GOT3 (cell line): ENCODE measurements around the gene KRTAP3-1.
"Not testable (repeated sequence)": the region's sequence is repeated elsewhere in the genome, so short reads cannot be mapped to it uniquely, and the experiment has no call there.

Experiments used
- DNase-seq: peaks from one replicate; lab custom pipeline; 2025; ENCODE audit warnings: mixed read lengths; lab: John Stamatoyannopoulos, UW

KRTAP3-1 gene

DNA sequence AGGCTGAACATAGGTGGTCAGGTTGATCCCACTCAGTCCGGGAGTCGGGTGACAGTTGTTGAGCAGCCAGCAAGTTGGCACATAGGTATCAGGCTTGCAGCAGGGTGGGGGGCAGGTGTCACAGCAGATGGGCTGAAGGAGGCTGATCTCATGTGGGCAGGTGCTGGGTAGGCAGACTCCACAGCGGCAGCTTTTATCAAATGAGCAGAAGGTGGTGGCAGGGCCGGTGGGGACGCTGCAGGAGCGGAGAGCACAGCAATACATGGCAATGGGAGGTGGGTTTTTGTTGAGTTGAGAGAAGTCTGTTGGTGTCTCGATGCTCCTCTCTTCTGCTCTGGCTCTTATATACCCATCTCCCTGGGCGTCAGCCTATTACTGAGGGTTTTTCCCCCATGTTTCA, at the start of gene KRTAP3-1:
TSS of gene KRTAP3-1 (minus strand) at position 318 of the 400 bp plus-strand sequence. CDS start at position 264, 54 bp downstream.
- no peak for DNase-seq

DNA sequence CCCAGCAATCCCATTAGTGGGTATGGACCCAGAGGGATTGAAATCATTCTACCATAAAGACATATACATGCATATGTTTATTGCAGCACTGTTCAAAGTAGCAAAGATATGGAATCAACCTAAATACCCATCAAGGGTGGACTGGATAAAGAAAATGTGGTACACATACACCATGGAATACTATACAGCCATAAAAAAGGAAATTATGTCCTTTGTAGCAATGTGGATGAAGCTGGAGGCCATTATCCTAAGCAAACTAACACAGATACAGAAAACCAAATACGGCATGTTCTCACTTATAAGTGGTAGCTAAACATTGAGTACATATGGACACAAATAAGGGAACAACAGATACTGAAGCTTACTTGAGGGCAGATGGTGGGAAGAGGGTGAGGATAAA, 48.6 kb upstream of the KRTAP3-1 start:
- DNase-seq: no peak

DNA sequence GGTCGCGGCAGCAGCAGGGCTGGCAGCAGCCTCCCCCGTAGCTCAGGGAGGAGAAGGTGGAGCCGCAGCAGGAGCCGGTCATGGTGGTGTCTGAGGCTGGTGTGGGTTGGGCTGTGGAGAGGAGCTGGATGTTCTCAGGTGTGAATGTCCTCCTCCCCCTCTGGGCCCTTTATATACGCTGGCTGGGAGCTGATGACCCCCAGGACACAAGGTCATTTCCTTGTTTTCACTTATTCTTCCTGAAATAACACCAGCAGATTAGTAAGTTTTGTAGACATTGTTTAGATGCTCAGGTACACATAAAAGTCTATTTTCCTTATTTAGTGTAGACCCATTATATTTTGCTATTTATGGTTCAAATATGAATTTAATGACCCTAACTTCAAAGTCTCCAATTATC, 46.2 kb upstream of the KRTAP3-1 start, which contains the start of gene KRTAP2-2:
TSS of gene KRTAP2-2 (minus strand) at position 101 of the 400 bp plus-strand sequence. CDS start at position 82, 19 bp downstream.
- DNase-seq: not testable (repeated sequence)

DNA sequence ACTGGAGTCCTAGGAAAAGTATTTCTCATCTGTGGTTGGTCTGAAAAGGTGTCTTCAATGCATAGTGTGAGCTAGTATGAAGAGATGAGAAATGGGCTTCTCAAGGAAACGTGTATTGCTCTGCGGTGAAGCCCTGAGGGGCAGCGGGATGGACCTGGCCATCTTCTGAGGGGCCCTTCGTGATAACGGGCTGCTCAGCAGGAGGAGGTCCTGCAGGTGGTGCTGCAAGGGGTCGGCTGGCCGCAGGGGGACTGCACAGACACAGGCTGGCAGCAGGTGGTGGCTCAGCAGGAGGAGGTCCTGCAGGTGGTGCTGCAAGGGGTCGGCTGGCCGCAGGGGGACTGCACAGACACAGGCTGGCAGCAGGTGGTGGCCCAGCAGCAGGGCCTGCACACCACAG, 45.6 kb upstream of the KRTAP3-1 start:
- not testable (repeated sequence) for DNase-seq

DNA sequence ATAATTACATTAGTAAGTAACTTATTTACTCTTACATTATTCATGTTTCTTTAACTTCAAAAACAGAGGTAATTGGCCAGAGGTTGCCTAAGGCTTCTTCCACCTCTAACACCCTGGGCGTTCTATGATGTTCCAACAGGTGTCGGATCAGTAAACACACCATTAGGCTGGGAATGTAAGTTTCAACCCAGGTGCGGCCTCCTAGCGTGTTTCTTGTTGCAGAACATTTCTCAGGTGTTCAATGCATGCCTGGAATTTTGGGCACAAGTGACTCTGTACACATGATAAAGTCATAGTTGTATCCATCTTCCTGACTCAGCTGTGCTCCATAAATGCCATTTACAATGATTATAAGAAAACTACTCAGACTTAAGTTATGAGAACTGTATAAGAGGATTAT, 45.1 kb upstream of the KRTAP3-1 start:
- no peak for DNase-seq

DNA sequence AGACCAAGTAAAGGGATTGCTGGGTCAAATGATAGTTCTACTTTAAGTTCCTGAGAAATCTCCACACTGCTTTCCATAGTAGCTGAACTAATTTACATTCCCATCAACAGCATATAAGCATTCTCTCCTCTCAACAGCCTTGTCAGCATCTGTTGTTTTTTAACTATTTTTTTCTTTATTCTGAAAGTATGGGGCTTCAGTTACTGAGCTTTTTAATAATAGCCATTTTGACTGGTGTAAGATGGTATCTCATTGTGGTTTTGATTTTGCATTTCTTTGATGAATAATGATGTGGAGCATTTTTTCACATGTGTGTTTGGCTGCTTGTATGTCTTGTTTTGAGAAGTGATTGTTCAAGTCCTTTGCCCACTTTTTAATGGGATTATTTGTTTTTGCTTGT, 43.6 kb upstream of the KRTAP3-1 start:
- no peak for DNase-seq

DNA sequence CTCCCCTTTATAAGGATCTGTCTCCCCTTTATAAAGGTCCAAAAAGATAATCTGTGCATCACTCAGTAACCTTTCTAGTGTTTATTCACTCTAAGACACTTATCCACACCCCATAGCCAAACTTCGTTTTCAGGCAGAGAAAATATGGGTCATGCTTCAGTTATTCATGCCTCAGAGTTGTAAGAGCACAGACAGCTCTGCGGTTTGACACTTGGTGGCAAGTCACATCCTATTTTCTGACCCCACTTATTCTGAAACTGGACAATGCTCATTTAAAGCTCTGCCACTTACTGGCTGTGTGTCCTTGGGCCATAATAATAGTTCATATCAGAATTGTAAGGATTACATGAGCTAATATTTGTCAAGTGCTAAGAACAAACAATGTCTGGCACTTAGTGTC, 40.2 kb upstream of the KRTAP3-1 start:
- no peak for DNase-seq

DNA sequence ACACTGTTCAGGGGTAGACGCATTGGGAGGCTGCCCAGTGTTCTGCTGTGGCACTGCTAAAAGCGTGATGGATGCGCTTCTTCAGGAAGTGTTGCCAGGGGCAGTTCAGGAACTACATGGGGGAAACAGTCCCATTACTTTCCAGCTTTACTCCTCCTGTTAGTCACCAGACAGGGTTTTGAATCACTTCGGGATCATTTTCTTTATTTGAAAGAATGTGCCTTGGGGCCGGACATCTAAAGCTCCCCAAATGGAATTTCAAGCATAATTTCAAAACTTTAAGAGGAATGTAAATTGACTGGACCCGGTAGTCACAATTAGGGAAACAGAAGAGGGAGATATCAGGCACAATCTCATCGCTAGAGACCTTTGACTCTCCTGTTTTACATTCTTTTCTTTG, 39.5 kb upstream of the KRTAP3-1 start:
- DNase-seq: no peak

DNA sequence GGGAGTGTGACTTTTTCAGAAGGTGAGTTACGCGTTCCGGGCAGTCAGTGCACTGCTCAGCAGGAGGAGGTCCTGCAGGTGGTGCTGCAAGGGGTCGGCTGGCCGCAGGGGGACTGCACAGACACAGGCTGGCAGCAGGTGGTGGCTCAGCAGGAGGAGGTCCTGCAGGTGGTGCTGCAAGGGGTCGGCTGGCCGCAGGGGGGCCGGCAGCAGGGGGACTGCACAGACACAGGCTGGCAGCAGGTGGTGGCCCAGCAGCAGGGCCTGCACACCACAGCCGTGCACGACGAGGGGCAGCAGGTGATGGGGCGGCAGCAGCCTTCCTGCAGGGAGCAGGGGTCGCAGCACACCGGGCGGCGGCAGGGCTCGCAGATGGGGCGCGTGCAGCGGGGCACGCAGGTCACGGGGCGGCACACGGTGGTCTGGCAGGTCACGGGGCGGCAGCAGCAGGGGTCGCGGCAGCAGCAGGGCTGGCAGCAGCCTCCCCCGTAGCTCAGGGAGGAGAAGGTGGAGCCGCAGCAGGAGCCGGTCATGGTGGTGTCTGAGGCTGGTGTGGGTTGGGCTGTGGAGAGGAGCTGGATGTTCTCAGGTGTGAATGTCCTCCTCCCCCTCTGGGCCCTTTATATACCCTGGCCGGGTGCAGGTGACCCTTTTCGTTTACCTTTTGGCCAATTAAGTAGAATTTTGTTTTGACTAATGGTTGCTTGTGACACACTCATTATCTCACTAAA, 38.0 kb upstream of the KRTAP3-1 start, which contains the start of gene KRTAP2-1:
TSS of gene KRTAP2-1 (minus strand) at position 582 of the 731 bp plus-strand sequence. CDS start at position 533, 49 bp downstream.
- not testable (repeated sequence) for DNase-seq

DNA sequence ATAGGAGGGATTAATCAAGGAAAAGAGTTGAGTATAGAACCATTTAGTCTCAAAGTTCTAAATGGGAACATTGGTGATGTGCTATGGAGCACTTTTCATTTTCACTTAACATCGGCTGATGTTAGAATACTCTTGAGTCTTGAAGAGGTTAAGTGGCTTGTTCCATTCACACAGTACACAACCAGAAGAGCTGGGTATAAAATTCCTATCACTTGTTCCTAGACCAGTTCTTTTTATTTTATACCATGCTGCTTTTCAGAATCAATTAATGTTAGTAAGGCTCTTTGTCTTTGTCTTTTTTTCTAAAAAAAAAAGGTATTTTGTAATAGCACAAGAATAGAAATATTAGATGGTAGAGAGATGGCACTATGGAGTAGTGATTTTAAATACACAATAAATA, 34.0 kb upstream of the KRTAP3-1 start:
- DNase-seq: no peak

DNA sequence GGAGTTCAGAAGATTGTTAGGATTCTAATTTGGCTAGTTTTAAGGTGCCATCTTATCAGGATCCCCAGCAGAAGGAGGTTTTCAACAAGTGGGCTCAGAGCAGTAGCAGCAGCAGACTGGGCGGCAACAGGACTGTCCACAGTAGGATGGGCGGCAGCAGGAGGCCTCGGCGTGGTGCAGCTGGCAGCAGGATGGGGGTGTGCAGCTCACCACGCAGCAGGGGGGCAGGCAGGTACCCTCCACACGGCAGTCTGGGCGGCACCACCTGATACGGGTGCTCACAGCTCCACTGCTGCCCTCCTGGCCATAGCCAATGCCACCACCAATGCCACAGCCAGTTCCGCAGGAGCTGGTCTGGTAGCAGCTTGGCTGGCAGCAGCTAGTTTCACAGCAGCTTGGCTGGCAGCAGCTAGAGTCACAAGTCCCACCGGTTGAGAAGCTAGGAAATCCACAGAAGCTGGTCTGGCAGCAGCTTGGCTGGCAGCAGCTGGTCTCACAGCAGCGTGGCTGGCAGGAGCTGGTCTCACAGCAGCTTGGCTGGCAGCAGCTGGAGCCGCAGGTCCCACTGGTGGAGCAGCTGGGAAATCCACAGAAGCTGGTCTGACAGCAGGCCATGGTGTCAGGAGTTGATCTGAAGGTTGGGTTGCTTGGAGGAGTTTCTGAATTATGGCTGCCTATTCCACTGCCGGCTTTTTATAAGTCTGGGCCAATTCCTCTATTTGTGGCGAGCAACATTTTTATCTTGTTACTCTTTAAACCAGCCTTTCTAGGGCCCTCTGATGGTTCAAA, 32.0 kb upstream of the KRTAP3-1 start, which contains the start of gene KRTAP1-1:
TSS of gene KRTAP1-1 (minus strand) at position 668 of the 789 bp plus-strand sequence. CDS start at position 615, 53 bp downstream.
- not testable (repeated sequence) for DNase-seq

DNA sequence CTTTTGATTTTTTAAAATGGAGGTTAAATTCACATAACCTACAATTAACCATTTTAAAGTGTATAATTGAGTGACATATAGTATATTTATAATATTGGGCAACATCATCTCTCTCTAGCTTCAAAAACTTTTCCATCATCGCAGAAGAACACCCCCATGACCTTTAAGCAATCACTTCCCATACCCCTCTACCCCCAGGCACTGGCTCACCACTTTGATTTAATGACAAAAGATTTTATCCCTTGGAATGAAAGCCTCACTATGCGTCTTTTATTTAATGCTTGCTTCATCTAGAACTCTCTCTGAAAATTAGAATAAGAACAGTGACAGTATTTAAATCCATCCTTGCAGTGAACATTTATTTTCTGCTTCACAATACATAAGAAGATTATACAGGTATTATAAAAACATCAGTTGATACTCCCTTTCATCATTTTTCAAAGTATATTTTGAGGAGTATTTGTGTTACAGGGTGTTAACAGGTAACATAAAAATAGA, 29.0 kb upstream of the KRTAP3-1 start:
- no peak for DNase-seq

DNA sequence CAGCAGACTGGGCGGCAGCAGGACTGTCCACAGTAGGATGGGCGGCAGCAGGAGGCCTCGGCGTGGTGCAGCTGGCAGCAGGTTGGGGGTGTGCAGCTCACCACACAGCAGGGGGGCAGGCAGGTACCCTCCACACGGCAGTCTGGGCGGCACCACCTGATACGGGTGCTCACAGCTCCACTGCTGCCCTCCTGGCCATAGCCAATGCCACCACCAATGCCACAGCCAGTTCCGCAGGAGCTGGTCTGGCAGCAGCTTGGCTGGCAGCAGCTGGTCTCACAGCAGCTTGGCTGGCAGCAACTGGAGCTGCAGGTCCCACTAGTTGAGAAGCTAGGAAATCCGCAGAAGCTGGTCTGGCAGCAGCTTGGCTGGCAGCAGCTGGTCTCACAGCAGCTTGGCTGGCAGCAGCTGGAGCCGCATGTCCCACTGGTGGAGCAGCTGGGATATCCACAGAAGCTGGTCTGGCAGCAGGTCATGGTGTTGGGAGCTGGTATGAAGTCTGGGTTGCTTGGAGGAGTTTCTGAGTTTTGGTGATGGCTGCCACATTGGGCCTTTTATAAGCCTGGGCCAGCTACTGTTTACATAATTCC, 25.5 kb upstream of the KRTAP3-1 start, which contains the start of gene KRTAP1-3:
TSS of gene KRTAP1-3 (minus strand) at position 529 of the 590 bp plus-strand sequence. CDS start at position 476, 53 bp downstream.
- DNase-seq: not testable (repeated sequence)

DNA sequence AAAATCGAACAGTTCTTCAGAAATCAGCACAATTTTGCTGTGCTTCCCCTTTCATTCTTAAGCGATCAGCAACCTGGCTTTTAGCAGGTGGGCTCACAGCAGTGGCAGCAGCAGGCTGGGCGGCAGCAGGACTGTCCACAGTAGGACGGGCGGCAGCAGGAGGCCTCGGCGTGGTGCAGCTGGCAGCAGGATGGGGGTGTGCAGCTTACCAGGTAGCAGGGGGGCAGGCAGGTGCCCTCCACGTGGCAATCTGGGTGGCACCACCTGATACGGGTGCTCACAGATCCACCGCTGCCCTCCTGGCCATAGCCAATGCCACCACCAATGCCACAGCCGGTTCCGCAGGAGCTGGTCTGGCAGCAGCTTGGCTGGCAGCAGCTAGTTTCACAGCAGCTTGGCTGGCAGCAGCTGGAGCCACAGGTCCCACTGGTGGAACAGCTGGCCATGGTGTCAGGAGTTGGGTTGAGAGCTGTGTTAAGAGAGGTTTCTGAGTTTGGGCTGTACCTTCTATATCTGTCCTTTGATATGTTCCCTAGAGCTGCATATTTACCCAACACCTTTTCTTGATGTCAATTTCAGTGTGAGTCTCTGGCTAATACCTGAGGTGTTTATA, 20.8 kb upstream of the KRTAP3-1 start, which contains the start of gene KRTAP1-4:
TSS of gene KRTAP1-4 (minus strand) at position 563 of the 613 bp plus-strand sequence. CDS start at position 446, 117 bp downstream.
- DNase-seq: no peak

DNA sequence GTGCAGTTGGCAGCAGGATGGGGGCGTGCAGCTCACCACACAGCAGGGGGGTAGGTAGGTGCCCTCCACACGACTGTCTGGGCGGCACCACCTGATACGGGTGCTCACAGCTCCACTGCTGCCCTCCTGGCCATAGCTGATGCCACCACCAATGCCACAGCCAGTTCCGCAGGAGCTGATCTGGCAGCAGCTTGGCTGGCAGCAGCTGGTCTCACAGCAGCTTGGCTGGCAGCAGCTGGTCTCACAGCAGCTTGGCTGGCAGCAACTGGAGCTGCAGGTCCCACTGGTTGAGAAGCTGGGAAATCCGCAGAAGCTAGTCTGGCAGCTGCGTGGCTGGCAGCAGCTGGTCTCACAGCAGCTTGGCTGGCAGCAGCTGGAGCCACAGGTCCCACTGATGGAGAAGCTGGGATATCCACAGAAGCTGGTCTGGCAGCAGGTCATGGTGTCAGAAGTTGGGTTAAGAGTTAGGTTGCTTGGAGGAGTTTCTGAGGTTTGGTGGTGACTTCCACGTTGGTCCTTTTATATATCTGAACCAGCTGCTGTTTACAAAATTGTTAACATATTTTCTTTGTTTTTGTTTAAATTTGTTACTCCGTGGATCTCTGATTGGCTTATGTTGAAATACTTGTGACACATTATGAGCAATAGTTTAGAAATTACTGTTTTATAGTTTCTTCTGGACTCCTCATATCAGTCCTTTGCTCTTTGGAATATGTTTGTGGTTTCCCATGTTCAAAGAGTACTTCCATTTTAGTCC, 18.0 kb upstream of the KRTAP3-1 start, which contains the start of gene KRTAP1-5:
TSS of gene KRTAP1-5 (minus strand) at position 494 of the 757 bp plus-strand sequence. CDS start at position 441, 53 bp downstream.
- DNase-seq: no peak

DNA sequence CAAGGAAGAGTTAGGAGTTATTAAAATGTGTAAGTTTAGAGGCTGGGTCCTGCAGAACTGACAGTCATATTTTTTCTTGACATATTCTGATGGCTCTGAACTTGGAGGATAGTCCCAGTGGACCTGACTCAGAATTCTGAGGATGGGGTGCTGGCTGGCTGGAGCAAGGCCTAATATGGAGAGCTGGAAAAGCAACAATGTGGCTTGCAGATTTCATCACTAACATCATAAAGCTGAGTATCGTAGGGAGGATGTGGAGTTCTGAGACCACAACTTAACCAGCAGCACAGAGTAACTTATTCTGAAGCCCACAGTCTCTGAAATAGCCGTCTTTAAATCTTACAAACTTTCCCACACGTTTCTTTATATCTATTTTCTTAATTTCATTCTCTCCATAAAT, 15.8 kb upstream of the KRTAP3-1 start:
- DNase-seq: no peak

DNA sequence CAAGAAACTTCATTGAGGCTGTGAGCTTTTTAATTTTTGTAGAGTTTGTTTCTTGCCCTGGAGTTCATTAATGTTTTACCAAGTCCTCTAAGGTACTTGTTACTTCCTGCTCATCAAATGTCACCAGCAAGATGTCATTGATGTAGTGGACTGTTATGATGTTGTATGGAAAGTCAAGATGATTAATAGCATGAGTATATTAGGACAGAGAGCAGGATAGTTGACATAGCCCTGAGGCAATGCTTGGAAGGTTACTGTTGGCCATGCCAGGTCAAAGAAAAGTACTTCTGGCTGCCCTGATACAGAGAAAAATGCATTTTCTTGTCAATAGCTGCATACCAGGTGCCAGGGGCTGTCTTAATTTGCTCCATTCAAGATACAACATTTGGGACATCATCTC, 11.4 kb upstream of the KRTAP3-1 start:
- DNase-seq: no peak

DNA sequence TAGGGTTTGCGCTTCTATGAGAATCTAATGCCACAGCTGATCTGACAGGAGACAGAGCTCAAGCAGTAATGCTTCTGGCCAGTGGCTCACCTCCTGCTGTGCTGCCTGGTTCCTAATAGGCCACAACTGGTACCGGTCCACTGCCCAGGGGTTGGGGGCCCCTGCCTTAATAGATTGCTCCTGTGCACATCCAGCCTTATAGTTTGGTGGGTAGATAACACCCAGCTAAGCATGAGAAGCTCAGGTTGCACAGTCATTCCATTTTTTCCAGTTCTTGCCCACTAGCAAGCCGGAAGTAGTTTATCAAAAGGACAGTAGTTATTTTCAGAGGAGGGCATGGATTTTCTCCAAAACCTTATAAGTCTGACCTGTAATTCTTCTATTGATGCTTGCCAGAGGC, 10.5 kb upstream of the KRTAP3-1 start:
- no peak for DNase-seq

DNA sequence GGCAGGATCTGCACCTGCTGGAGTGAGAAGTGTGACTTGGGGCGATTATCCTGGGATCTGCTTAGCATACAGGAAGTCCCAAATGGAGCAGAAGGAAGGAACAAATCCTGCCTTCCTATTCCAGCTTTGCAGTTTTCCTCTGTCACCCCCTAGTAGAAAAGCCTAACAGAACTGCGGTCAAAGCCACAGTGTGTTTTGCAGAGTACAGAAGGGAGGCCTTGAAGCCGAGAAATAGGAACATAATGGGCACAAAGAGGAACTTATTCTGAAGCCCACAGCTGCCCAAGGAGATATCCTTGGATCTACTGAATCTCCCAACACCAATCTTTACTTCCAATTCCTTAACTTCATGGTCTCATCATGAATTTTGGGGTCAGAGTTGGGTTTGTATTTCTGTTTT, 9.6 kb upstream of the KRTAP3-1 start:
- DNase-seq: no peak

DNA sequence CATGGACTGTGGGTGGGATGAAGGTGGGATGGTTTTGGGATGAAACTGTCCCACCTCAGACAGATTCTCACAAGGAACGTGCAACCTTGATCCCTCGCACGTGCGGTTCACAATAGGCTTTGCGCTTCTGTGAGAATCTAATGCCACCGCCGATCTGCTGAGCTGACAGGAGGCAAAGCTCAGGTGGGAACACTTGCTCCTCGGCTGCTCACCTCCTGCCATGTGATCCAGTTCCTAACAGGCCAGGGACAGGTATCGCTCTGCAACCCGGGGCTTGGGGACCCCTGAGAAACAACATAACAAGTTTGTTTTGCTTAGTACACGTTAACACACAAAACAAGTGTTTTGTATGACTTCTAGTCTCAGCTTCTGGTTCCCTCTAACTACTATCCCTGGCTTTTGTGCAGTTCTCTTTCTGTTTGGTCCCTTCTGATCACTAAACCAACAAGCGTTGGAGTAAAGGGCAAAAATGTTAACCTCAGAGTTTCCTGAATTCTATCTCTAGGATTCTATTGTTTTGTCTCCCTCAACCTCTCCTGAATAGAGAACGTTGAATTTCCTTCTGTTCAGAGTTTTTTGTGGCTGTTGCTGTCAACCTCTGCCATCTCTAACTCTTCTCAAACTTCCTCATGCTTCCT, 7.8 kb upstream of the KRTAP3-1 start:
- no peak for DNase-seq
